ENCODE data around the gene PPP1R16B. TPM values are rescaled to one million over a fixed set of nuclear protein-coding genes. Genes with fewer than 3 reads are reported as not detected.

The PPP1R16B gene
- total RNA-seq, 1 donor from 2014 or later, result 135 TPM

GRCh38 chr20:38825901-38826625 is 20.6 kb downstream of the PPP1R16B start:
- DNase-seq (ENCODE audit: low read depth in 2 of 2), result peak in 1 of 2 donors; percentile 91

- peak in 1 of 2 donors; percentile 98 for DNase-seq (ENCODE audit: low read depth in 2 of 2)
Observed at GRCh38 chr20:38827770-38828281, 22.3 kb downstream of the PPP1R16B start.

GRCh38 chr20:38828514-38829295 is 23.2 kb downstream of the PPP1R16B start:
- peak in 1 of 2 donors; percentile 53 for DNase-seq (ENCODE audit: low read depth in 2 of 2)

GRCh38 chr20:38829296-38829875 is 23.9 kb downstream of the PPP1R16B start:
- peak in 1 of 2 donors; percentile 53 for DNase-seq (ENCODE audit: low read depth in 2 of 2)

GRCh38 chr20:38830356-38830755 is 24.9 kb downstream of the PPP1R16B start:
- peak in 1 of 2 donors; percentile 61 for DNase-seq (ENCODE audit: low read depth in 2 of 2)

GRCh38 chr20:38831049-38831691 is 25.7 kb downstream of the PPP1R16B start:
- no peak for DNase-seq (ENCODE audit: low read depth in 2 of 2)

- no peak for DNase-seq (ENCODE audit: low read depth in 2 of 2)
Observed at GRCh38 chr20:38831995-38832620, 26.6 kb downstream of the PPP1R16B start.

- DNase-seq (ENCODE audit: low read depth in 2 of 2), result no peak
Observed at GRCh38 chr20:38833154-38833856, 27.8 kb downstream of the PPP1R16B start.

GRCh38 chr20:38833857-38834164 is 28.3 kb downstream of the PPP1R16B start:
- no peak for DNase-seq (ENCODE audit: low read depth in 2 of 2)

- no peak for DNase-seq (ENCODE audit: low read depth in 2 of 2)
Observed at GRCh38 chr20:38834868-38835267, 29.4 kb downstream of the PPP1R16B start.

- no peak for DNase-seq (ENCODE audit: low read depth in 2 of 2)
Observed at GRCh38 chr20:38835792-38836191, 30.3 kb downstream of the PPP1R16B start.

GRCh38 chr20:38836991-38837390 is 31.5 kb downstream of the PPP1R16B start:
- no peak for DNase-seq (ENCODE audit: low read depth in 2 of 2)

GRCh38 chr20:38838326-38838725 is 32.8 kb downstream of the PPP1R16B start:
- DNase-seq (ENCODE audit: low read depth in 2 of 2), result no peak

- DNase-seq (ENCODE audit: low read depth in 2 of 2), result no peak
Observed at GRCh38 chr20:38839563-38839962, 34.1 kb downstream of the PPP1R16B start.

- DNase-seq (ENCODE audit: low read depth in 2 of 2), result peak in 1 of 2 donors; percentile 78
Observed at GRCh38 chr20:38840053-38840893, 34.8 kb downstream of the PPP1R16B start.

GRCh38 chr20:38840894-38841470 is 35.5 kb downstream of the PPP1R16B start:
- no peak for DNase-seq (ENCODE audit: low read depth in 2 of 2)

- DNase-seq (ENCODE audit: low read depth in 2 of 2), result no peak
Observed at GRCh38 chr20:38841570-38841969, 36.1 kb downstream of the PPP1R16B start.

- peak in 1 of 2 donors; percentile 63 for DNase-seq (ENCODE audit: low read depth in 2 of 2)
Observed at GRCh38 chr20:38842026-38842425, 36.5 kb downstream of the PPP1R16B start.

GRCh38 chr20:38842558-38842981 is 37.1 kb downstream of the PPP1R16B start:
- no peak for DNase-seq (ENCODE audit: low read depth in 2 of 2)

Data from dermis microvascular lymphatic vessel endothelial cell (primary cell).